Type B pancreatic cell (in vitro differentiated cells): ENCODE data around the gene PSTPIP1. TPM values are rescaled to one million over a fixed set of nuclear protein-coding genes. Genes with fewer than 3 reads are reported as not detected.

Source experiments
- DNase-seq: peaks from one replicate; pipeline ENCODE4 v3.0.0; 2021; ENCODE audit warnings: mixed read lengths; ENCODE audit not compliant: unreplicated experiment; ENCODE audit errors: extremely low spot score
- H3K27ac Mint-ChIP-seq: 2 replicates; pipeline ENCODE4 v1.8.0; 2021; ENCODE audit warnings: mild to moderate bottlenecking, mixed read lengths
- H3K27me3 Mint-ChIP-seq: 2 replicates; pipeline ENCODE4 v1.8.0; 2021; ENCODE audit warnings: mixed read lengths
- H3K36me3 Mint-ChIP-seq: 2 replicates; pipeline ENCODE4 v1.8.0; 2021; ENCODE audit warnings: mixed read lengths
- H3K4me1 Mint-ChIP-seq: one replicate; pipeline ENCODE4 v1.8.0; 2021; ENCODE audit warnings: mixed read lengths; ENCODE audit not compliant: unreplicated experiment
- H3K4me3 Mint-ChIP-seq: 2 replicates; pipeline ENCODE4 v1.8.0; 2021; ENCODE audit warnings: mild to moderate bottlenecking, mixed read lengths
- H3K9me3 Mint-ChIP-seq: 2 replicates; pipeline ENCODE4 v1.8.0; 2021; ENCODE audit warnings: mixed read lengths
- total RNA-seq: library from RNA; stranded (reverse); gene quantifications from 2 replicates; pipeline ENCODE4 v1.2.1, GENCODE V29; 2021; ENCODE audit warnings: low replicate concordance
- TF ChIP-seq, protein P1 (sequence below): fragments of 200-600 bp; sonication (generic); conservative IDR thresholded peaks from 2 replicates; pipeline ENCODE4 v1.5.0; 2021; ENCODE audit warnings: antibody characterized with exemption, mild to moderate bottlenecking

Gene PSTPIP1
- total RNA-seq, 1 donor from 2014 or later = 0.77 TPM

DNA sequence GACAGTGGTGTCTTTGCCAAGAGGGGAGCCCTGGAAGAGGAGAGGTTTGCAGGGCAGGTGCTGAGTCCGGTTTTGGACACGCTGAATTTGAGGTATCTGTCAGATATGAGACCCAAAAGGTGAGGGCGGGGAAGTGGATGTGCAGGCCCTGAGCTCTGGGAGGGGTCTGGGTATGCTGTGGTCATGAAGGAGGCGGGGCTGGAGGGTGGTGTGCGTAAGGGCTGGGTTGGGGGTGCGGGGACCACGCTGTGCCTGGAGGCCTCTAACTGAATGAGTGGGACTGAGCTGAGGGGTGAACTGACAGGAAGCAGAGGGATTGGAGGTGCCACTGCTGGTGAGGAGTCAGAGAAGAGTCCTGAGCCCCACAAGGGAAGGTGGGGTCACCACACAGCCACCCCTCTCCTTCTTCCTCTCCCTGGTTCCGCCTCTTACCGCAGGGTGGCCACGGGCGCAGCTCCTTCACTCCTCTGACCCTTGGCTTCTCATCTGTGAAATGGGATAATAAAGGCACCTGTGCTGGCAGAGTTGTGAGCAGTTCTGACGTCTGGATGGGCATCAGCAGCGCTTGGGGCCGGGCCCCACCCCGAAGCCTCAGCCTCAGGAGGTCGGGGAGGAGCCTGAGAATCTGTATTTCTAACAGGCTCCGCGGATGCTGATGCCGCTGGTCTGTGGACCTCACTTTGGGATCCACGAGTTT lies 28.8 kb downstream of the PSTPIP1 start:
- Mint-ChIP-seq H3K4me3 (no peak overlapping the region), H3K27me3 (peaks cover 13% of the 10 kb centered on the region), H3K27ac (no peak overlapping the region), H3K4me1 (peaks cover 9% of the 10 kb centered on the region), H3K36me3 (no peaks in the 10 kb centered on the region), H3K9me3 (no peaks in the 10 kb centered on the region)
- TF ChIP-seq, protein P1, sequence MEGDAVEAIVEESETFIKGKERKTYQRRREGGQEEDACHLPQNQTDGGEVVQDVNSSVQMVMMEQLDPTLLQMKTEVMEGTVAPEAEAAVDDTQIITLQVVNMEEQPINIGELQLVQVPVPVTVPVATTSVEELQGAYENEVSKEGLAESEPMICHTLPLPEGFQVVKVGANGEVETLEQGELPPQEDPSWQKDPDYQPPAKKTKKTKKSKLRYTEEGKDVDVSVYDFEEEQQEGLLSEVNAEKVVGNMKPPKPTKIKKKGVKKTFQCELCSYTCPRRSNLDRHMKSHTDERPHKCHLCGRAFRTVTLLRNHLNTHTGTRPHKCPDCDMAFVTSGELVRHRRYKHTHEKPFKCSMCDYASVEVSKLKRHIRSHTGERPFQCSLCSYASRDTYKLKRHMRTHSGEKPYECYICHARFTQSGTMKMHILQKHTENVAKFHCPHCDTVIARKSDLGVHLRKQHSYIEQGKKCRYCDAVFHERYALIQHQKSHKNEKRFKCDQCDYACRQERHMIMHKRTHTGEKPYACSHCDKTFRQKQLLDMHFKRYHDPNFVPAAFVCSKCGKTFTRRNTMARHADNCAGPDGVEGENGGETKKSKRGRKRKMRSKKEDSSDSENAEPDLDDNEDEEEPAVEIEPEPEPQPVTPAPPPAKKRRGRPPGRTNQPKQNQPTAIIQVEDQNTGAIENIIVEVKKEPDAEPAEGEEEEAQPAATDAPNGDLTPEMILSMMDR = no peak
- DNase-seq = peak; percentile 60

DNA sequence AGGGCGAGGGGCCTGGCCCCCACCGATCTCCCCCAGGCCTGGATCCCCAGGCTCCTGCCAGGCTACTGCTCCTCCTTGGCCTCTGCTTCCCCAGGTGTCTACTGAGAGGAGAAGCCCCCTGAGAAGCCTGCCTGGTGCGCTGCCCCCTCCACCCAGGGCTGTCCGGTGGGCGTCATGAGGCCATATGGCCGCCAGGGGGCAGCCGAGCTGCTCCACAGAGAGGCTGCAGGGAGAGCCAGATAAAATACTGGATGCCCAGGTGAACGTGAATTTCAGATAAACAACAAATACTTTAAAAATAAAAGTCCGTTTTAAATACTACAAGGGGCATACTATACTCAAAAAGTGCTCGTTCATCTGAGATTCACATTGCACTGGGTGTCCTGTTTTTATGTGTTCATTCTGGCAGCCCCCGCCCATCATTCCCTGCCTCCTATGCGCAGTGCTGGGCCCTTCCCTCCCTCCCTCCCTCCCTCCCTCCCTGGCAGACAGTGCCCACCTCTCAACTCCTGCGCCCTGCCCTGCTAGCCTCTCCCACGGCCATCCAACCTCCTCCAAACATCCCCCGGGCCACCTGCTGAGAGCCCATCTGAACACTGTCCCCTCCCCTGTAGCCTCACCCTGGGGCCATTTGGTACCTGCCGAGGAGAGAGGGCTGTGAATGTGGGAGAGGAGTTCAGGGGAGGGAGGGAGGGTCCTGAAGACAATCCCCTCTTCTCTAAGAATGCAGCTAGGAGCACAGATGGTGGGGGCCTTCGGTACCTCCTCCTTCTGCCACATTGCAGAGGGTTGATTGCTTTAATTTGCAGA lies 29.6 kb downstream of the PSTPIP1 start:
- Mint-ChIP-seq H3K27ac (no peak overlapping the region), H3K9me3 (no peaks in the 10 kb centered on the region), H3K27me3 (peaks cover 13% of the 10 kb centered on the region), H3K4me1 (peaks cover 7% of the 10 kb centered on the region), H3K36me3 (no peaks in the 10 kb centered on the region), H3K4me3 (no peak overlapping the region)
- peak; percentile 86 for DNase-seq
- TF ChIP-seq, protein P1 = peak; percentile 96

DNA sequence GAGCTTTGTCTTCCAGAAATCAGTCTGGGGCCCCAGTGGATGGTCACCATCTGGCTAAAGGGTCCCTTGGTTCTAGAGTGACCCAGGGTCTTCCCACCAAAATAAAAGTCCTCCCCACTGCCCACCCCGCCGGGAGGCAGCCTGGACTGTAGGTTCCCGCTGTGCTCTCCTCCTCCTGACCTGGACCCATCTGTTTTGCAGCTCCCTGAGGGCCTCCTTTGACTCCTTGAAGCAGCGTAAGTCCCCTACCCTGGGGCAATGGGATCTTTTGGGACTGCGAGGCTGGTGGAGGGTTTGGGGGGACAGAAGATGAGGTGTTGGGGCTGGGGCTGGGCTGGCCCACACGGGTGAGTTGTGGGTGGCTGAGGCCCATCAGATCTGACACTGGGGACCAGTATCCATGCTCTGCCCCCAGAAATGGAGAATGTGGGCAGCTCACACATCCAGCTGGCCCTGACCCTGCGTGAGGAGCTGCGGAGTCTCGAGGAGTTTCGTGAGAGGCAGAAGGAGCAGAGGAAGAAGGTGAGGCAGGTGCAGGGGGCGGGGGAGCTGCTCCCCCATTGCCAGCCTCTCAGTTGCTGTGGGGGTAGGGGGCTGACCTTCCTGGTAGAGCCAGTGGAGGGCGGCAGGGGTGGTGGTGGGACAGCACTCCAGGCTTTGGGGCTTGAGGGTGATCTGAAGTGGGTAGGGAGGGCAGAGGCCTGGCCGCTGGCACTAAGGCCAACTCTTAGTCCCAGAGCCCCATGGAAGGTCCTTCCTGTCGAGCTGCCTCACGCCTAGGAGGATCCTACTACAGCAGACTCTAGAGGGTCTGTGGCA lies 30.4 kb downstream of the PSTPIP1 start:
- H3K9me3 Mint-ChIP-seq = no peaks in the 10 kb centered on the region
- peaks cover 4% of the 10 kb centered on the region for H3K4me1 Mint-ChIP-seq
- no peak overlapping the region for H3K4me3 Mint-ChIP-seq
- DNase-seq = peak; percentile 60
- no peaks in the 10 kb centered on the region for H3K36me3 Mint-ChIP-seq
- H3K27me3 Mint-ChIP-seq = peaks cover 13% of the 10 kb centered on the region
- TF ChIP-seq, protein P1 = no peak
- H3K27ac Mint-ChIP-seq = no peak overlapping the region

DNA sequence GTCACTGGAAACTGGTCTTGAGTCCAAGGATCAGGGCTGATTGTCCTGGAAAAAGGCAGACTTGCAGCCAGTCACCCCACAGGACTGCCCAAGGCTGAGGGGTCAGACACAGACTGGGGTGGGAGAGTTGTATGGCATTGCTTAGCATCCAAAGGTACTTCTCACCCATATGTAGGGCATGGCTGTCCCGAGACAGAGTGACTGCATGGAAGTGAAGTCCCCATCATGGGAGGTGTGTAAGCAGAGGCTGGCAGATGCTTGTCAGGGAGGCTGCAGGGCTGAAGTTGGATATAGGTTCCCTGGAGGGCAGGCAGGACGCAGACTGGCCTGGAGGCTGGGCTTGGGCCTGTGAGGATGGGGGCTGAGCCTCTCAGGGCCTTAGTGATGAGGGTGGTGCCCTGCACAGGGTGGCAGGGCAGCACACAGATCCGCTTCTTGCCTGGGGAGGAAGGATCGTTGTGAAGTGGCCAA lies 31.1 kb downstream of the PSTPIP1 start:
- peak; percentile 50 for DNase-seq
- no peak overlapping the region for H3K27ac Mint-ChIP-seq
- H3K4me3 Mint-ChIP-seq = no peak overlapping the region
- H3K4me1 Mint-ChIP-seq = peaks cover 4% of the 10 kb centered on the region
- TF ChIP-seq, protein P1 = no peak
- peaks cover 13% of the 10 kb centered on the region for H3K27me3 Mint-ChIP-seq
- H3K36me3 Mint-ChIP-seq = no peaks in the 10 kb centered on the region
- H3K9me3 Mint-ChIP-seq = no peaks in the 10 kb centered on the region

DNA sequence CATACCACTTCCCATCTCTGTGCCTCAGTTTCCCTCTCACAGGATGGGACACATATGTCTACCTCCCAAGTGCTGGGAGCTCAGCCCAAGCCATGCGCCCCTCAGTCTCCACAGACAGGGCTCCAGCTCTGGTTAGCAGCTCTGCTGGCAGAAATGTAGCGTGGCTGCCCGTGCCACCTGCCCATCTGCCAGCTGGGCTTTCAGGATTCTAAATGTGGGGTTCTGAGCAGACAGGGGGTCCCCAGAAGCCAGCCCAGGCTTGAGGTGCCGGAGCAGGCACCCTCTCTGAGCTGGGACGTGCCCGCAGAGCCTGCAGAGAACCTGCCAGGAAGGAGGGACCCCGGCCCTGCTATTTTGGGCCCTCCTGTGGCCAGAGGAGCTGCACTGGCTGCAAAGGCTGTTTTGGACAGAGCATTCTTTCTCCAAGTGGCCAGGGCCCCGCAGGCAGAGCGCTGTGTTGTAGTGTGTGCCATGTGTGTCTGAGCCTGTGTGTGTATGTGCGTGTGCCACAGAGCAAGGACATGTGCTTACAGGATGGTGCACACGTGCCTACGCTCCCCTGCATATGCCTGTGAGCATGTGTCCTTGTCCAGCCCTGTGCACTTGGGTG lies 31.7 kb downstream of the PSTPIP1 start:
- peak overlapping the region; percentile 42 for H3K27ac Mint-ChIP-seq
- DNase-seq = peak; percentile 64

More for the DNA sequence above, 31.7 kb downstream of the PSTPIP1 start:
- Mint-ChIP-seq H3K27me3 (peaks cover 13% of the 10 kb centered on the region), H3K9me3 (no peaks in the 10 kb centered on the region), H3K4me1 (peaks cover 4% of the 10 kb centered on the region), H3K4me3 (no peak overlapping the region), H3K36me3 (no peaks in the 10 kb centered on the region)
- TF ChIP-seq, protein P1 = no peak
